Endothelial cell of umbilical vein (primary cell): ENCODE data around the gene TBATA. TPM values are rescaled to one million over a fixed set of nuclear protein-coding genes. Genes with fewer than 3 reads are reported as not detected.

Experiments used
- BruUV-seq: library from RNA; stranded (reverse); fragments of 400-500 nt; replicated peaks from 2 replicates; lab custom pipeline; 2021; lab: Mats Ljungman, UMichigan
- CTCF ChIA-PET: fragments of 300-600, 350-600 bp; sonication (Branson Sonifier 250); formaldehyde crosslinking; loops from one replicate; lab custom pipeline; 2021; ENCODE audit warnings: antibody characterized with exemption, inconsistent platforms; lab: Charles Lee
- POLR2A ChIA-PET: fragments of 300-600, 350-600 bp; sonication (Branson Sonifier 250); formaldehyde crosslinking; loops from one replicate; lab custom pipeline; 2021; ENCODE audit warnings: antibody characterized with exemption, inconsistent platforms; lab: Charles Lee
- DNase-seq: peaks from one replicate; pipeline ENCODE4 v3.0.0-alpha.2; 2011; ENCODE audit warnings: low read depth, low spot score
- FAIRE-seq: peaks from 2 replicates; lab custom pipeline; 2011; peaks lifted over from hg19 to GRCh38; lab: Jason Lieb, UNC
- H2AFZ ChIP-seq: 2 replicates; pipeline ENCODE4 v1.6.0; 2012; ENCODE audit warnings: low read depth, low read length, control low read depth, inconsistent platforms
- H3K27ac ChIP-seq: 2 replicates; pipeline ENCODE4 v1.5.1; 2011; ENCODE audit warnings: low read depth, mild to moderate bottlenecking, control low read depth, low read length, moderate library complexity; ENCODE audit not compliant: insufficient read depth
- H3K27me3 ChIP-seq, 2 experiments: 2 replicates each; pipeline versions ENCODE4 v1.6.0 to v1.6.1; 2011; ENCODE audit warnings: low read length in 2 of 2, mixed read lengths in 1 of 2; ENCODE audit not compliant: control insufficient read depth in 2 of 2, insufficient read depth in 2 of 2
- H3K36me3 ChIP-seq, 2 experiments: 2 replicates in 1 of 2; 3 replicates in 1 of 2; pipeline ENCODE4 v1.5.1; 2011; ENCODE audit warnings: low read length in 2 of 2, mild to moderate bottlenecking in 1 of 2, moderate library complexity in 1 of 2; ENCODE audit not compliant: control insufficient read depth in 2 of 2, insufficient read depth in 2 of 2; ENCODE audit errors: extremely low read depth in 1 of 2
- H3K4me1 ChIP-seq: 3 replicates; pipeline ENCODE4 v1.5.1; 2011; ENCODE audit warnings: mild to moderate bottlenecking, low read length; ENCODE audit not compliant: control insufficient read depth, insufficient read depth; ENCODE audit errors: extremely low read depth
- H3K4me2 ChIP-seq: 2 replicates; pipeline ENCODE4 v1.6.1; 2011; ENCODE audit warnings: low read length, control low read depth, mixed read lengths; ENCODE audit not compliant: insufficient read depth
- H3K4me3 ChIP-seq, 3 experiments: fragments of 200-600 bp in 1 of 3; sonication (generic), shearing (Covaris generic) in 1 of 3; replicated peaks in 1 of 3; 2 replicates each; pipeline ENCODE4 v1.5.1; 2011 to 2016; ENCODE audit warnings: control low read depth in 3 of 3, low read length in 3 of 3, mild to moderate bottlenecking in 2 of 3, inconsistent platforms in 1 of 3, low read depth in 1 of 3, moderate library complexity in 1 of 3; ENCODE audit not compliant: insufficient read depth in 1 of 3
- H3K79me2 ChIP-seq: 2 replicates; pipeline ENCODE4 v1.6.0; 2012; ENCODE audit warnings: low read length, inconsistent platforms; ENCODE audit not compliant: control insufficient read depth, insufficient read depth
- H3K9ac ChIP-seq: replicated peaks from 2 replicates; pipeline ENCODE3; 2011; ENCODE audit warnings: low read length, control low read depth; ENCODE audit not compliant: insufficient read depth; ENCODE audit errors: extremely low read depth
- H3K9me1 ChIP-seq: replicated peaks from 3 replicates; pipeline ENCODE4 v1.6.0; 2011; ENCODE audit warnings: mild to moderate bottlenecking, low read length; ENCODE audit not compliant: control insufficient read depth, insufficient read depth; ENCODE audit errors: extremely low read depth
- H3K9me3 ChIP-seq: replicated peaks from 2 replicates; pipeline ENCODE4 v1.5.1; 2012; ENCODE audit warnings: low read length, inconsistent platforms; ENCODE audit not compliant: control insufficient read depth, insufficient read depth
- H4K20me1 ChIP-seq: replicated peaks from 2 replicates; pipeline ENCODE3; 2011; ENCODE audit warnings: mild to moderate bottlenecking, low read length; ENCODE audit not compliant: control insufficient read depth, insufficient read depth; ENCODE audit errors: extremely low read depth
- EZH2 ChIP-seq: IDR thresholded peaks from 2 replicates; pipeline ENCODE4 v1.6.1; 2012; ENCODE audit warnings: borderline replicate concordance, low read depth, mild to moderate bottlenecking, moderate library complexity, low read length, inconsistent platforms; ENCODE audit not compliant: severe bottlenecking
- FOS ChIP-seq: IDR thresholded peaks from 2 replicates; pipeline ENCODE4 v1.6.1; 2011; ENCODE audit warnings: mild to moderate bottlenecking, low read length, moderate library complexity, borderline replicate concordance; ENCODE audit not compliant: insufficient read depth
- GATA2 ChIP-seq: IDR thresholded peaks from 2 replicates; pipeline ENCODE4 v1.7.0; 2011; ENCODE audit warnings: low read depth, mild to moderate bottlenecking, moderate library complexity, mixed read lengths, low read length; ENCODE audit not compliant: insufficient read length, insufficient read depth
- JUN ChIP-seq: IDR thresholded peaks from 2 replicates; pipeline ENCODE4 v1.6.1; 2011; ENCODE audit warnings: borderline replicate concordance, low read depth; ENCODE audit not compliant: insufficient read length, insufficient read depth
- MAX ChIP-seq: IDR thresholded peaks from 2 replicates; pipeline ENCODE4 v1.6.1; 2011; ENCODE audit not compliant: insufficient read depth, insufficient read length
- MYC ChIP-seq: IDR thresholded peaks from one replicate; pipeline ENCODE4 v1.6.1; 2011; ENCODE audit warnings: mild to moderate bottlenecking, low read depth, low read length
- POLR2A ChIP-seq: IDR thresholded peaks from 2 replicates; pipeline ENCODE4 v1.6.1; 2012; ENCODE audit warnings: low read depth, mild to moderate bottlenecking, control low read depth, low read length
- POLR2AphosphoS5 ChIP-seq: IDR thresholded peaks from 2 replicates; pipeline ENCODE4 v1.6.1; 2012; ENCODE audit warnings: low read depth, mild to moderate bottlenecking, control low read depth, low read length, moderate library complexity; ENCODE audit not compliant: insufficient read depth
- dilution Hi-C: fragments of 300-500 bp; cut with MboI; formaldehyde crosslinking; loops from one replicate; pipeline ENCODE4 v1.15.0; 2019; ENCODE audit warnings: low sequenced_read_pairs; ENCODE audit not compliant: extremely low pct_ligation_motif_present
- intact Hi-C: fragments of 100-400 bp; cut with micrococcal nuclease; formaldehyde crosslinking; loops from one replicate; pipeline ENCODE4 v1.10.0; 2022
- polyA plus RNA-seq, 4 experiments: library from polyadenylated mRNA; depleted of rRNA in 3 of 4; stranded (reverse) in 3 of 4; unstranded in 1 of 4; fragments of >200 nt; gene quantifications; 2 replicates each; pipeline versions ENCODE4 v1.2.1 to v1.2.3, GENCODE V29; 2011 to 2012; ENCODE audit warnings: missing spikeins in 1 of 4
- total RNA-seq: library from RNA; stranded (reverse); gene quantifications from 2 replicates; pipeline ENCODE4 v1.2.3, GENCODE V29; 2021
- TF ChIP-seq, protein P1 (sequence below), 2 donors: IDR thresholded peaks; 1 replicate in 1 of 2; 2 replicates in 1 of 2; pipeline ENCODE4 v1.5.1; 2011; ENCODE audit warnings: low read length in 2 of 2, mild to moderate bottlenecking in 2 of 2, moderate library complexity in 2 of 2, control low read depth in 1 of 2, inconsistent platforms in 1 of 2, low read depth in 1 of 2; ENCODE audit not compliant: insufficient read depth in 1 of 2; ENCODE audit errors: extremely low read depth in 1 of 2

The TBATA gene
- total and polyA plus RNA-seq, 2 donors (not counting 3 experiments of a cell fraction or from before 2014, with no cell fraction given): not detected

DNA sequence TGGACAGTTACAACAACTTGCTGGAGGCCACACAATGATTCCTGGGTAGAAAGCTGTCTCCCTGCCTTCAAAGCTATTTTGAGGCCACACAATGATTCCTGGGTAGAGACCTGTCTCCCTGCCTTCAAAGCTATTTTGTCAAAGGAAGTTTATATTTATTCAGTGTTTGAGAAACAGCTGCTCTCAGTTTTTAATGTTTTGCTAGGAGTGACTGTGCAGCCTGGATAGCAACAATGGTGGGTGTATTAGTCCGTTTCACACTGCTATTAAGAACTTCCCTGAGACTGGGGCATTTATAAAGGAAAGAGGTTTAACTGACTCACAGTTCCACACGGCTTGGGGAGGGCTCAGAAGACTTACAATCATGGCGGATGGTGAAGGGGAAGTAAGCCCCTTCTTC, 26.7 kb upstream of the TBATA start:
- no peaks in the 10 kb centered on the region for H3K9me3 ChIP-seq
- BruUV-seq: no TSS peak
- H3K4me1 ChIP-seq: peaks cover 2% of the 10 kb centered on the region
- H3K9ac ChIP-seq: no peak overlapping the region
- no peak overlapping the region for H3K4me3 ChIP-seq
- ChIA-PET CTCF (no interaction called here), POLR2A (no interaction called here)
- no peaks in the 10 kb centered on the region for H3K36me3 ChIP-seq
- no peak overlapping the region for H3K4me2 ChIP-seq
- no peaks in the 10 kb centered on the region for H4K20me1 ChIP-seq
- FAIRE-seq: no peak
- TF ChIP-seq GATA2 (no peak), POLR2A (no peak), MYC (no peak), POLR2AphosphoS5 (no peak), MAX (no peak), EZH2 (no peak), JUN (no peak), FOS (no peak)
- TF ChIP-seq, protein P1, sequence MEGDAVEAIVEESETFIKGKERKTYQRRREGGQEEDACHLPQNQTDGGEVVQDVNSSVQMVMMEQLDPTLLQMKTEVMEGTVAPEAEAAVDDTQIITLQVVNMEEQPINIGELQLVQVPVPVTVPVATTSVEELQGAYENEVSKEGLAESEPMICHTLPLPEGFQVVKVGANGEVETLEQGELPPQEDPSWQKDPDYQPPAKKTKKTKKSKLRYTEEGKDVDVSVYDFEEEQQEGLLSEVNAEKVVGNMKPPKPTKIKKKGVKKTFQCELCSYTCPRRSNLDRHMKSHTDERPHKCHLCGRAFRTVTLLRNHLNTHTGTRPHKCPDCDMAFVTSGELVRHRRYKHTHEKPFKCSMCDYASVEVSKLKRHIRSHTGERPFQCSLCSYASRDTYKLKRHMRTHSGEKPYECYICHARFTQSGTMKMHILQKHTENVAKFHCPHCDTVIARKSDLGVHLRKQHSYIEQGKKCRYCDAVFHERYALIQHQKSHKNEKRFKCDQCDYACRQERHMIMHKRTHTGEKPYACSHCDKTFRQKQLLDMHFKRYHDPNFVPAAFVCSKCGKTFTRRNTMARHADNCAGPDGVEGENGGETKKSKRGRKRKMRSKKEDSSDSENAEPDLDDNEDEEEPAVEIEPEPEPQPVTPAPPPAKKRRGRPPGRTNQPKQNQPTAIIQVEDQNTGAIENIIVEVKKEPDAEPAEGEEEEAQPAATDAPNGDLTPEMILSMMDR (IDR thresholded peaks at IDR 0.05; ENCODE audit: extremely low read depth in 1 of 2, insufficient read depth in 1 of 2, low read depth in 1 of 2, low read length in 2 of 2): no peak
- dilution Hi-C loops (no loop called here), intact Hi-C loops (no loop called here)
- peaks cover 8 to 12% of the 10 kb centered on the region in 2 experiments for H3K27me3 ChIP-seq
- DNase-seq: no peak
- no peaks in the 10 kb centered on the region for H3K79me2 ChIP-seq
- no peak overlapping the region for H3K27ac ChIP-seq
- no peak overlapping the region for H2AFZ ChIP-seq
- H3K9me1 ChIP-seq: no peaks in the 10 kb centered on the region
